Activated CD8-positive, alpha-beta memory T cell treated with anti-CD3 and anti-CD28 coated beads, Interleukin-2, amount 50 U/mL, for 4 hours (primary cell): ENCODE results near the gene SPAG7.
"Not testable (repeated sequence)": the region's sequence is repeated elsewhere in the genome, so short reads cannot be mapped to it uniquely, and the experiment has no call there.

Experiments
- DNase-seq: peaks from one replicate; pipeline ENCODE4 v3.0.0-alpha.2; 2020

The SPAG7 gene

GRCh38 chr17:4935650-4936049, 32.0 kb downstream of the SPAG7 start:
- DNase-seq, result no peak

GRCh38 chr17:4934173-4934979, 33.2 kb downstream of the SPAG7 start:
- DNase-seq, result no peak

- no peak for DNase-seq
Observed at GRCh38 chr17:4933646-4934045, 34.0 kb downstream of the SPAG7 start.

GRCh38 chr17:4932756-4933155, 34.9 kb downstream of the SPAG7 start:
- DNase-seq, result no peak

GRCh38 chr17:4931963-4932362, 35.7 kb downstream of the SPAG7 start, which contains the start of gene GP1BA:
TSS of gene GP1BA (plus strand) at chr17:4932277. CDS start at chr17:4932605, 328 bp downstream.
- DNase-seq, result no peak

GRCh38 chr17:4928881-4929280, 38.7 kb downstream of the SPAG7 start:
- DNase-seq, result no peak

- DNase-seq, result not testable (repeated sequence)
Observed at GRCh38 chr17:4926577-4927335, 40.9 kb downstream of the SPAG7 start.

- DNase-seq, result no peak
Observed at GRCh38 chr17:4921320-4921719, 46.3 kb downstream of the SPAG7 start.

- no peak for DNase-seq
Observed at GRCh38 chr17:4920351-4921048, 47.1 kb downstream of the SPAG7 start.

GRCh38 chr17:4919511-4920047, 48.0 kb downstream of the SPAG7 start:
- no peak for DNase-seq

- not testable (repeated sequence) for DNase-seq
Observed at GRCh38 chr17:4914551-4914950, 53.1 kb downstream of the SPAG7 start.

GRCh38 chr17:4913994-4914393, 53.6 kb downstream of the SPAG7 start:
- DNase-seq, result no peak
